WTC11 (cell line): Measurements from ENCODE around the gene LOXL4. TPM values are rescaled to one million over a fixed set of nuclear protein-coding genes. Genes with fewer than 3 reads are reported as not detected.
A peak's percentile ranks its signal among the peaks of the same experiment; 100 is the strongest.

Experiments
- ATAC-seq: fragments of 200-7000 bp; cut with Tn5 transposase; 2 replicates; pipeline ENCODE4 v1.10.0; 2021; ENCODE audit warnings: mild to moderate bottlenecking, moderate library complexity
- CTCF ChIA-PET: fragments of 300-600 bp; sonication (Branson Sonifier 250); formaldehyde crosslinking; loops from one replicate; lab custom pipeline; 2021; ENCODE audit warnings: antibody characterized with exemption; lab: Charles Lee
- POLR2A ChIA-PET: fragments of 350-600 bp; sonication (Branson Sonifier 250); formaldehyde crosslinking; loops from one replicate; lab custom pipeline; 2021; ENCODE audit warnings: antibody characterized with exemption; lab: Charles Lee
- DNase-seq: peaks from one replicate; pipeline ENCODE4 v3.0.0; 2021; ENCODE audit warnings: low spot score
- H3K27ac Mint-ChIP-seq: 2 replicates; pipeline ENCODE4 v1.8.0; 2021; ENCODE audit warnings: mixed read lengths
- H3K27me3 Mint-ChIP-seq: 2 replicates; pipeline ENCODE4 v1.8.0; 2021; ENCODE audit warnings: low read depth, mild to moderate bottlenecking, moderate library complexity, mixed read lengths
- H3K36me3 Mint-ChIP-seq: 2 replicates; pipeline ENCODE4 v1.8.0; 2021; ENCODE audit warnings: mixed read lengths
- H3K4me1 Mint-ChIP-seq: 2 replicates; pipeline ENCODE4 v1.8.0; 2022; ENCODE audit warnings: mixed read lengths
- H3K4me3 Mint-ChIP-seq: 2 replicates; pipeline ENCODE4 v1.8.0; 2021; ENCODE audit warnings: mild to moderate bottlenecking, moderate library complexity, mixed read lengths
- H3K9me3 Mint-ChIP-seq: 2 replicates; pipeline ENCODE4 v1.8.0; 2021; ENCODE audit warnings: mixed read lengths
- CREB1 ChIP-seq: sonication (generic); formaldehyde crosslinking; IDR thresholded peaks from 2 replicates; pipeline ENCODE4 v1.8.0; 2023; ENCODE audit warnings: mild to moderate bottlenecking, missing genetic modification reagents
- ERG ChIP-seq: fragments of 250-450 bp; sonication (Bioruptor Pico); IDR thresholded peaks from 2 replicates; pipeline ENCODE4 v1.8.0; 2021; ENCODE audit warnings: mild to moderate bottlenecking
- GTF2I ChIP-seq: fragments of 250-450 bp; sonication (Bioruptor Pico); conservative IDR thresholded peaks from 2 replicates; pipeline ENCODE4 v1.4.0; 2021; ENCODE audit warnings: mild to moderate bottlenecking
- IRF2 ChIP-seq: sonication (generic); formaldehyde crosslinking; IDR thresholded peaks from 2 replicates; pipeline ENCODE4 v1.8.0; 2022; ENCODE audit warnings: low read depth, missing genetic modification reagents, borderline replicate concordance
- MAX ChIP-seq: sonication (generic); formaldehyde crosslinking; IDR thresholded peaks from 2 replicates; pipeline ENCODE4 v1.8.0; 2022; ENCODE audit warnings: mild to moderate bottlenecking, missing genetic modification reagents
- MYBL2 ChIP-seq: sonication (generic); formaldehyde crosslinking; IDR thresholded peaks from 2 replicates; pipeline ENCODE4 v1.8.1; 2023; ENCODE audit warnings: mild to moderate bottlenecking, moderate library complexity, missing genetic modification reagents
- PRRX2 ChIP-seq: fragments of 250-450 bp; sonication (Bioruptor Pico); IDR thresholded peaks from 2 replicates; pipeline ENCODE4 v1.8.0; 2021; ENCODE audit warnings: mild to moderate bottlenecking
- RELA ChIP-seq: sonication (generic); formaldehyde crosslinking; IDR thresholded peaks from 2 replicates; pipeline ENCODE4 v1.8.1; 2022; ENCODE audit warnings: missing genetic modification reagents, mild to moderate bottlenecking, borderline replicate concordance
- TEAD4 ChIP-seq: sonication (generic); formaldehyde crosslinking; IDR thresholded peaks from 2 replicates; pipeline ENCODE4 v1.8.0; 2022; ENCODE audit warnings: mild to moderate bottlenecking, missing genetic modification reagents
- ZNF121 ChIP-seq: sonication (generic); formaldehyde crosslinking; IDR thresholded peaks from 2 replicates; pipeline ENCODE4 v1.8.0; 2023; ENCODE audit warnings: missing genetic modification reagents
- ZNF263 ChIP-seq: sonication (generic); formaldehyde crosslinking; IDR thresholded peaks from 2 replicates; pipeline ENCODE4 v1.8.1; 2022; ENCODE audit warnings: low read depth, mild to moderate bottlenecking, moderate library complexity, missing genetic modification reagents
- ZNF532 ChIP-seq: fragments of 250-450 bp; sonication (Bioruptor Pico); IDR thresholded peaks from 2 replicates; pipeline ENCODE4 v1.9.0; 2021; ENCODE audit warnings: mild to moderate bottlenecking, borderline replicate concordance
- ZNF671 ChIP-seq: fragments of 250-450 bp; sonication (Bioruptor Pico); IDR thresholded peaks from 2 replicates; pipeline ENCODE4 v1.8.0; 2021; ENCODE audit warnings: mild to moderate bottlenecking
- total RNA-seq: library from RNA; stranded (reverse); gene quantifications from 3 replicates; pipeline ENCODE4 v1.2.3, GENCODE V29; 2021
- TF ChIP-seq, protein P1 (sequence below): sonication (generic); formaldehyde crosslinking; IDR thresholded peaks from 2 replicates; pipeline ENCODE4 v1.8.1; 2023; ENCODE audit warnings: mild to moderate bottlenecking, moderate library complexity, missing genetic modification reagents

LOXL4 gene
- total RNA-seq, 1 experiment from 2014 or later, result 0.35 TPM

DNA sequence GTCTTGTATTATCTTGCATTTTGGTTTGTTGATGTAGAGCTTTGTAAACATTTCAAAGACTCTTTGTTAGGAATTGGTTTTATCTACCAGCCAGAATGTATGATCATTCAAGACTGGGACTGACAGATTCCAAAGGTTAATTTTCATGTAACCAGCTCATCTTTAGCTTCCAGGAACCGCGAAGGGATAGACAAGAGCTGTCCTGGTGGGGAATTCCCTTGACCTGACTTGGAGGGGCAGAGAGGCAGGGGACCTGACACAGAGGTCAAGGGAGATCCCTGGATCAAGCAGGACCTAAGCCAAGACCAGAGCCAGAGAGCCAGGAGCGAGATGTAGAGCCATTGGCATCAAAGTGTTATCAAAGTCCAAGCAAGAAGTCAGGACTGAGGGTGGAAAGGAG, 6.6 kb upstream of the LOXL4 start (continued):
- no peak for TF ChIP-seq ZNF121
- TF ChIP-seq, all 79 proteins: peak for 0

DNA sequence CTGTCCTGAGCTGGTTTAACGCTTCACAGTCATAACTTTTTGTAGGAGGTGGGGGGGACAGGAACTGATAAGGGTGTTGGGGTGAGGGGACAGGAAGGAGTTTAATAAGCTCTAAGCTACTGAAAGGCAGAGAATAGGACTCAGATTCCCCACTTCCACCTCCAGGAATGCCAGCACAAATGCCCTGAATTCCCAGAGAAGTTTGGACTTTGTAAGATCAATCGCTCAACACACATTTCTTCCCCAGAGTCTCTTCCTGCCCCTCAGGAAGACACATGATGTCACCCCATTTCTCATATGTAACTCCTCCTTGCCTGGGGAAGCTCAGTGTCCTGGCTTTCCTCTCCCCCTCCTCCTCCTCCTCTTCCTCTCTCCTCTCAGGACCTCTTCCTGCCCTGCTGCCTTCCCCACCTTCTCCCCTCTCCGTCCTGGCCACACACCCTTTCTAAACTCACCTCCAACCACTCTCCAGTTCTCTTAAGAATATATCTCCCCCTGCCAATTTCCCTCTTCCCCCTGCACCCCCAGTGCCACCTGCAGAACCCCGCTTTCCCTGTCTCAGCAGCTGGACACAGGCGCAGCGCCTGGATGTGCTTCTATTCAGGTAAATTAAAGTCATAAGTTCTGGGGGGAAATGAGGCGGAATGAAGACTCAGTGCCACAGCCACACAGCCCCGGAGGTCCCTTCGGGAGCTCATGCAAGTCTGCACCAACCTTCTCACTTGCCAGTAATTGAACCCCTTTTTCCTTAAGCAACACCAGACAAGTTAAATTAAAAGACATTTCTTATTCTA, 5.3 kb upstream of the LOXL4 start:
- Mint-ChIP-seq H3K4me3 (no peak overlapping the region), H3K9me3 (peaks cover 9% of the 10 kb centered on the region), H3K4me1 (peaks cover 30% of the 10 kb centered on the region), H3K27ac (no peak overlapping the region), H3K27me3 (peaks cover 21% of the 10 kb centered on the region), H3K36me3 (no peaks in the 10 kb centered on the region)
- ATAC-seq, result peak; percentile 9
- ChIA-PET CTCF (interaction anchor here (0.5 to 13.7 kb wide), 6 partner anchors 9 to 152 kb away, joined by 3 to 204 read pairs (median 6); no protein-coding TSS in a partner anchor), POLR2A (no interaction called here)
- no peak for TF ChIP-seq IRF2 (CRISPR knock-in tag)
- TF ChIP-seq ERG (CRISPR knock-in tag), result no peak
- no peak for TF ChIP-seq CREB1 (CRISPR knock-in tag)
- no peak for TF ChIP-seq PRRX2 (CRISPR knock-in tag)
- no peak for TF ChIP-seq MAX (CRISPR knock-in tag)
- TF ChIP-seq, protein P1, sequence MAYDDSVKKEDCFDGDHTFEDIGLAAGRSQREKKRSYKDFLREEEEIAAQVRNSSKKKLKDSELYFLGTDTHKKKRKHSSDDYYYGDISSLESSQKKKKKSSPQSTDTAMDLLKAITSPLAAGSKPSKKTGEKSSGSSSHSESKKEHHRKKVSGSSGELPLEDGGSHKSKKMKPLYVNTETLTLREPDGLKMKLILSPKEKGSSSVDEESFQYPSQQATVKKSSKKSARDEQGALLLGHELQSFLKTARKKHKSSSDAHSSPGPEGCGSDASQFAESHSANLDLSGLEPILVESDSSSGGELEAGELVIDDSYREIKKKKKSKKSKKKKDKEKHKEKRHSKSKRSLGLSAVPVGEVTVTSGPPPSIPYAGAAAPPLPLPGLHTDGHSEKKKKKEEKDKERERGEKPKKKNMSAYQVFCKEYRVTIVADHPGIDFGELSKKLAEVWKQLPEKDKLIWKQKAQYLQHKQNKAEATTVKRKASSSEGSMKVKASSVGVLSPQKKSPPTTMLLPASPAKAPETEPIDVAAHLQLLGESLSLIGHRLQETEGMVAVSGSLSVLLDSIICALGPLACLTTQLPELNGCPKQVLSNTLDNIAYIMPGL (CRISPR knock-in tag), result no peak
- TF ChIP-seq GTF2I, result no peak
- no peak for TF ChIP-seq RELA
- TF ChIP-seq TEAD4 (CRISPR knock-in tag), result no peak
- no peak for TF ChIP-seq ZNF671 (CRISPR knock-in tag)
- no peak for DNase-seq

- ChIA-PET POLR2A (no interaction called here), CTCF (interaction anchor here (0.5 to 13.7 kb wide), 6 partner anchors 9 to 153 kb away, joined by 3 to 204 read pairs (median 6); no protein-coding TSS in a partner anchor)
- Mint-ChIP-seq H3K9me3 (peaks cover 9% of the 10 kb centered on the region), H3K27me3 (peaks cover 21% of the 10 kb centered on the region), H3K4me1 (peaks cover 32% of the 10 kb centered on the region), H3K27ac (no peak overlapping the region), H3K4me3 (no peak overlapping the region), H3K36me3 (no peaks in the 10 kb centered on the region)
- ATAC-seq (peak; percentile 69), DNase-seq (peak; percentile 33)
- TF ChIP-seq PRRX2 (CRISPR knock-in tag) (no peak), ZNF263 (no peak), ZNF532 (CRISPR knock-in tag) (no peak), MYBL2 (no peak), ZNF121 (no peak)
Observed at GRCh38 chr10:98272656-98273055, 4.7 kb upstream of the LOXL4 start.
